HFF-Myc (cell line): ENCODE measurements around the gene MED14.
A peak's percentile ranks its signal among the peaks of the same experiment; 100 is the strongest.

ENCODE experiments used
- DNase-seq: peaks from one replicate; pipeline ENCODE4 v3.0.0-alpha.2; 2011; ENCODE audit warnings: low read depth; ENCODE audit errors: extremely low read depth
- H3K4me3 ChIP-seq: replicated peaks from 2 replicates; pipeline ENCODE4 v1.5.1; 2011; ENCODE audit warnings: low read depth, mild to moderate bottlenecking, control low read depth, low read length
- CTCF ChIP-seq: IDR thresholded peaks from 2 replicates; pipeline ENCODE4 v1.5.1; 2012; ENCODE audit warnings: mild to moderate bottlenecking, low read depth, low read length, control low read depth; ENCODE audit errors: missing control alignments

Gene MED14

GRCh38 chrX:40773809-40774208, 38.5 kb upstream of the MED14 start:
- peak; percentile 19 for DNase-seq
- H3K4me3 ChIP-seq = no peak overlapping the region
- TF ChIP-seq CTCF = no peak

GRCh38 chrX:40773188-40773587, 37.8 kb upstream of the MED14 start:
- H3K4me3 ChIP-seq = no peak overlapping the region
- no peak for TF ChIP-seq CTCF
- no peak for DNase-seq

GRCh38 chrX:40772290-40772689, 36.9 kb upstream of the MED14 start:
- no peak for TF ChIP-seq CTCF
- peak; percentile 58 for DNase-seq
- no peak overlapping the region for H3K4me3 ChIP-seq

GRCh38 chrX:40761762-40762161, 26.4 kb upstream of the MED14 start:
- TF ChIP-seq CTCF = no peak
- H3K4me3 ChIP-seq = no peak overlapping the region
- no peak for DNase-seq

- DNase-seq = no peak
- TF ChIP-seq CTCF = no peak
- H3K4me3 ChIP-seq = no peak overlapping the region
Observed at GRCh38 chrX:40759374-40759773, 24.0 kb upstream of the MED14 start.

GRCh38 chrX:40757058-40757457, 21.7 kb upstream of the MED14 start:
- TF ChIP-seq CTCF = no peak
- no peak for DNase-seq
- H3K4me3 ChIP-seq = no peak overlapping the region
